Esophagus squamous epithelium (tissue), 5 donors: ENCODE measurements around the gene RETN. TPM values are rescaled to one million over a fixed set of nuclear protein-coding genes. Genes with fewer than 3 reads are reported as not detected.
A peak's percentile ranks its signal among the peaks of the same experiment; 100 is the strongest.

Experiments
- DNase-seq: peaks from one replicate; lab custom pipeline; 2025; lab: John Stamatoyannopoulos, UW
- H3K27ac ChIP-seq, 4 donors: fragments of 200-600 bp; sonication (generic); one replicate each; pipeline ENCODE4 v1.5.1; 2016 to 2019; ENCODE audit warnings: mild to moderate bottlenecking in 1 of 4
- H3K27me3 ChIP-seq, 4 donors: fragments of 200-600 bp; sonication (generic); 1 replicate in 3 of 4; 2 replicates in 1 of 4; pipeline versions ENCODE4 v1.5.1 to v1.6.0; 2017 to 2021; ENCODE audit warnings: antibody characterized with exemption in 1 of 4
- H3K36me3 ChIP-seq, 3 donors: fragments of 200-600 bp; sonication (generic); one replicate each; pipeline ENCODE4 v1.5.1; 2016 to 2019
- H3K4me1 ChIP-seq, 3 donors: fragments of 200-600 bp; sonication (generic); one replicate each; pipeline ENCODE4 v1.5.1; 2017 to 2019
- H3K4me3 ChIP-seq, 4 donors: fragments of 200-600 bp; sonication (generic); 1 replicate in 3 of 4; 2 replicates in 1 of 4; pipeline ENCODE4 v1.5.1; 2016 to 2019; ENCODE audit warnings: mild to moderate bottlenecking in 2 of 4, moderate library complexity in 1 of 4
- H3K9me3 ChIP-seq, 3 donors: fragments of 200-600 bp; sonication (generic); one replicate each; pipeline ENCODE4 v1.5.1; 2016 to 2019
- CTCF ChIP-seq, 6 experiments: fragments of 450-650 bp in 4 of 6; fragments of 200-600 bp in 2 of 6; sonication (generic) in 2 of 6; IDR thresholded peaks; one replicate each; pipeline ENCODE4 v1.5.1; 2016 to 2019; ENCODE audit warnings: antibody characterized with exemption in 6 of 6, mild to moderate bottlenecking in 4 of 6, moderate library complexity in 4 of 6
- POLR2A ChIP-seq, 4 donors: fragments of 450-650 bp; IDR thresholded peaks; one replicate each; pipeline ENCODE4 v1.6.1; 2017; ENCODE audit warnings: antibody characterized with exemption in 4 of 4, mild to moderate bottlenecking in 4 of 4, moderate library complexity in 3 of 4
- WGBS, 2 donors: methylation state at CpG; one replicate each; pipeline ENCODE4 v1.1.5; 2018; 5-methylcytosine and 5-hydroxymethylcytosine counted together
- intact Hi-C: fragments of 100-400 bp; cut with DNase I; formaldehyde crosslinking; loops from one replicate; pipeline ENCODE4 v1.15.0; 2022
- total RNA-seq, 4 donors: library from RNA; depleted of rRNA; stranded (reverse); fragments of >200 nt; gene quantifications; one replicate each; pipeline ENCODE4 v1.1.0, GENCODE V29; 2016
- donor health status: DM: yes; HTN: yes; CAD: no.

Gene RETN
- total RNA-seq, 4 donors from 2014 or later = 28.1 TPM; not detected in 3

- DNase-seq = no peak
- Histone ChIP-seq H3K4me1 (peaks cover 0 to 20% (median 0%) of the 10 kb centered on the region in 3 donors), H3K27me3 (peaks cover 0 to 94% (median 0%) of the 10 kb centered on the region in 4 donors), H3K36me3 (no peaks in the 10 kb centered on the region), H3K27ac (peak overlapping the region in 1 of 4 donors; percentile 41), H3K9me3 (no peaks in the 10 kb centered on the region), H3K4me3 (no peak overlapping the region)
- no peak for TF ChIP-seq CTCF (IDR thresholded peaks at IDR 0.05)
- TF ChIP-seq POLR2A (IDR thresholded peaks at IDR 0.05) = no peak
- 49 to 55% methylated on average over 9 to 20 of the region's 21 CpGs for WGBS, 2 donors
- intact Hi-C loops = loop anchor here (5.0 kb wide), 1 partner anchor 107 kb away; no protein-coding TSS in a partner anchor
Measured at GRCh38 chr19:7674010-7675005, 5.5 kb downstream of the RETN start.

- Histone ChIP-seq H3K4me1 (peaks cover 4 to 29% (median 5%) of the 10 kb centered on the region in 3 donors), H3K27ac (no peak overlapping the region), H3K4me3 (no peak overlapping the region), H3K9me3 (no peaks in the 10 kb centered on the region), H3K27me3 (peaks cover 0 to 82% (median 0%) of the 10 kb centered on the region in 4 donors), H3K36me3 (no peaks in the 10 kb centered on the region)
- no peak for TF ChIP-seq CTCF (IDR thresholded peaks at IDR 0.05)
- no peak for TF ChIP-seq POLR2A (IDR thresholded peaks at IDR 0.05)
- WGBS, 2 donors = 18 to 46% methylated on average over 4 to 7 of the region's 7 CpGs
- DNase-seq = no peak
- intact Hi-C loops = loop anchor here (5.0 kb wide), 1 partner anchor 109 kb away; no protein-coding TSS in a partner anchor
Measured at GRCh38 chr19:7676376-7676775, 7.5 kb downstream of the RETN start.

GRCh38 chr19:7676854-7677253, 8.0 kb downstream of the RETN start, which contains the start of gene MCEMP1:
Gene MCEMP1, plus strand, starts transcription at chr19:7677090. Its CDS starts 31 bp downstream, at chr19:7677121.
- intact Hi-C loops = loop anchor here (5.0 kb wide), 1 partner anchor 110 kb away; no protein-coding TSS in a partner anchor
- no peak for DNase-seq
- Histone ChIP-seq H3K27ac (no peak within 1 kb of the TSS), H3K36me3 (no peaks in the 10 kb centered on the region), H3K27me3 (peaks cover 0 to 77% (median 0%) of the 10 kb centered on the region in 4 donors), H3K4me1 (peaks cover 4 to 33% (median 6%) of the 10 kb centered on the region in 3 donors), H3K4me3 (no peak within 1 kb of the TSS), H3K9me3 (no peaks in the 10 kb centered on the region)
- TF ChIP-seq CTCF (IDR thresholded peaks at IDR 0.05) = no peak
- no peak for TF ChIP-seq POLR2A (IDR thresholded peaks at IDR 0.05)
- 13 to 31% methylated on average over 4 to 6 of the region's 10 CpGs for WGBS, 2 donors

GRCh38 chr19:7677669-7678311, 8.9 kb downstream of the RETN start:
- Histone ChIP-seq H3K36me3 (peaks cover 5 to 8% (median 5%) of the 10 kb centered on the region in 3 donors), H3K9me3 (no peaks in the 10 kb centered on the region), H3K27ac (no peak overlapping the region), H3K4me3 (no peak overlapping the region), H3K4me1 (peaks cover 9 to 42% (median 10%) of the 10 kb centered on the region in 3 donors), H3K27me3 (peaks cover 0 to 68% (median 0%) of the 10 kb centered on the region in 4 donors)
- TF ChIP-seq POLR2A (IDR thresholded peaks at IDR 0.05) = no peak
- TF ChIP-seq CTCF (IDR thresholded peaks at IDR 0.05) = peak in 1 of 6 experiments; percentile 10
- no peak for DNase-seq
- intact Hi-C loops = loop anchor here (5.0 kb wide), 1 partner anchor 110 kb away; no protein-coding TSS in a partner anchor
- 54% methylated on average over 8 to 10 of the region's 12 CpGs for WGBS, 2 donors
